Fibroblast of skin of abdomen (primary cell): ENCODE measurements around the gene DNAJC5G.
A peak's percentile ranks its signal among the peaks of the same experiment; 100 is the strongest.
"Not testable (repeated sequence)": the region's sequence is repeated elsewhere in the genome, so short reads cannot be mapped to it uniquely, and the experiment has no call there.

ENCODE experiments used
- DNase-seq: peaks from one replicate; pipeline ENCODE4 v3.0.0-alpha.2; 2013

DNAJC5G gene

DNA sequence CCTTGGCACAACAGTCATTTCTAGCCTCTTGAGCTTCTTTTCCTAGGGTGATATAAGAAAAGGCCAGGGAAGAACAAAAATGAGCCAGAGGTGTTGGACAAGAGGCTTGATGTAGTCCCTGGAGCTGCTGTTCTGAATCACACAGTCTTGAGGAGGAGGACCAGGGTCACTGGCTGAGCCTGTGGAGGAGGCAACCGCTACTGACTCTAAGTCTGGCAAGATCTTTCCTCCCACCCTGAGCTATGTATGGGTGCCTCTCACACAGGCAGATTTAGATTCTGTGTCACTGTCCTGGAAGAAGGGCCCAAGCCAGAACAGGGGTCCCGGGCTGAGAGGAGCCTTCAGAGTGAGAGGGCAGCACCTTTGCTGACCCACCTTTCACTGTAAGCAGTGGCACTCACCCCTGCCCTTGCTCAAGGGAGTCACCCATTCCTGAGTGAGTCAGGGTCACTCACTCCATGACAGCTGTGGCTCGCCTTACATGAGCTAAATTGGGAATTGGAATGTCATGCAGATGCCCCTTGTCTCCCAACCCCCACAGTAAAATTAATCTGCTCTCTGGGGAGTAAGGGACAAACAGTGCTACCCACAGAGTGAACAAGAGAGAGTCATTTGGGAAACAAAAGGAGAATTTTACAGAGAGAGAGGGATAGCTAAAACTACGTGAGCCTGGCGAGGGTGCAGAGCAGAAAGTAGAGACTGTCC lies 6.8 kb downstream of the DNAJC5G start, which contains the start of gene TRIM54:
Gene TRIM54, plus strand, starts transcription at position 575 of the 705 bp plus-strand sequence. CDS start 303 bp downstream, outside the sequence.
- no peak for DNase-seq

DNA sequence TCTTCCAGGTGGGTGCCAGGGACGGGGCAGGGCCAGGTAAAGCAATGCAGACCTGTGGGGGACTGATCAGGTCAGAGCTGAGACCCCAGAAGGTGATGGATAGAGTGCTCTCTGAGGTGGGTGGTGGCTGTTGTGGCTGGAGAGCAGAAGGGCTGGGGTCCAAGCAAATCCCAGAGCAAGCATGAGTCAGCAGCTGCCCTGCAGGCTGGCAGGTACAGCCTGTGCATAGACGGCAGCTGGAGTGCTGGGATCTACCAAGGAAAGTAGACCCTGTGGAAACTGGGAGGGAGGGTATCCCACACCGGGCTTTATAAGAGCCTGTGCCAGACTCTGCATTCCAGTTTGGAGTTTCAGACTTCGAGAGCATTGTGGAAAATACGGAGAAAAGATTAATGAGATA lies 7.7 kb downstream of the DNAJC5G start:
- no peak for DNase-seq

DNA sequence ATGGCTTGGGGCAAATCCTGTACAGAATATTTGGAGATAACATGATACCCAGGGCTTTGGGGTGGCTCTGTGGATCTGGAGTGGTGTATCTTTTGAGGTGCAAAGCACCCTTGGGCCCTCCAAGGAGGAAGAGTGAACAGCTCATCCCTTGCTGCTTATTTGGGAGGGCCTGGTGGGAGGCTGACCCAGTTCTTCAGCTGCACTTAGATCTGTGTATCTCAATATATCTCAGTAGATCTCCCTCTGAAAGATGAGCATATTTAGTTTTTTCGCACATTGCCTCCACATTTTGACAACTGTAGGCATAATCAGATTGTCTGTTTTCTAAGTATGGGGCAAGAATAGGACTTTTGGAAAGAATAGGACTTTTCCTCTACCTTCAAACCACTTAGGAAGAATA lies 9.8 kb downstream of the DNAJC5G start:
- DNase-seq: no peak

DNA sequence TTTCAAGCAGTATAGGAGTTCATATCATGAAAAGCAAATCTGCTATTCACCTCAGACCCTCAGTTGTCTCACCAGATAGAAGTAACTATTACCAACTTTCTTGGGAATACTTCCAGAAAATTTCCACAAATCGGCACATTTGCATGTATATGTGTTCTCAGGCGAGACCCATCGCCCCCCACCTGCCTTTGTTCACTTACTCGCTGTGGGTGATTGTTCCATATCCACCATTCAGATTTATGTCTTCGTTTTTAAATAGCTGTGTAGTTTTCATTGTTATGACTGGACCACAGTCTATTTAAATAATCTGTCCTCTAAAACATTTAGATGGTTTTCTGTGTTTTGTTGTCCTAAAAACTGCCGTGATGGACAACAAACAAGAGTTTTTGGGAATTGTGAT lies 10.2 kb downstream of the DNAJC5G start:
- DNase-seq: no peak

DNA sequence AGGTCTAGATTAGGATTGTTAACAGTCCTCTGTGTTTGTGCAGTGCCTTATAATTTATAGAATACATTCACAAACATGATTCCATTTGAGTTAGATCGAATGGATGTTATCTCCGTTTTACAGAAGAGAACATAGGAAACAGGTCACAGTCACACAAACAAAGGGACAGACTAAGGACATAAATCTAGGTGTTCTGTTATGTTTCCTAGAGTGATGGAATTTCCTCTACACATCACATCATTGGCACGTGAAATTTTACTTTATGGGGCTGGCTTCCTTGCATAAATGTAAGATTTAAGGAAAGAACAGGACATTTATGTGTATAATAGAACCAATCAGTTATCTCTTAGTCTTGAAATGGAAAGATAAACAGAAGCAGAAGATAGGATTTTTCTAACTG lies 13.4 kb downstream of the DNAJC5G start:
- no peak for DNase-seq

DNA sequence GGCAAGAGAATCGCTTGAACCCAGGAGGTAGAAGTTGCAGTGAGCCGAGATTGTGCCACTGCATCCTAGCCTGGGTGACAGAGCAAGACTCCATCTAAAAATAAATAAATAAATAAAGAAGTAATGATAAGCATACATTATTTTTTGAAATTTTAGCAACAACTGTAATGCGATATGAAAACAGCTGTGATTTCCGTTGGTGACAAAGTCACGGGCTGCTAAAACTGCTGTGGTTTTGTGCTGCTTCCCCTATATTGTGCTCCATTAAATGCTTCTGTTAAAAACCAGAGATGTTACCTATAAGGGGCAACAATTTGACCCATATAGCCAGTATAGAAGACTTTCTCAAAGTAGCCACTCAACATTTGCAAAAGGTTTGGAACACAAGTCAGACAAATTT lies 15.3 kb downstream of the DNAJC5G start:
- no peak for DNase-seq

DNA sequence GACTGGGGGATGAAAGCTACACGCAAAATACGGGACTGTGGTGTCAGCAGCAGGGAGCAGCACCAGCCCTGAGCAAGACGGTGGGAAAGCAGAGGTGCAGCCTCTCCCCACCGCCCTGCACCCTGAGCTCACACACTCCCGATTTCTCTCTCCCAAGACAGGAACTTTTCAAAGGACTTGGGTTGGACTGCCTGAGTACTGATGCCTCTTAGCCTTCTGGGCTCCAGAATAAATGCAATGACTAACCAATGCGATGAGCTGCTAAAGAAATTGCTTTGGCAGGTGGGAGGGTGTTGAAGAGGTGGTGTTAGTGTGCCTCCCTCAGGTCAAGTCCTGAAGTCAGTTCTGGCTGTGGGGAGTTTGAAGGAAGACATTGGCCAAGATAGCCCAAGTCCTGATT lies 16.6 kb downstream of the DNAJC5G start:
- DNase-seq: no peak

DNA sequence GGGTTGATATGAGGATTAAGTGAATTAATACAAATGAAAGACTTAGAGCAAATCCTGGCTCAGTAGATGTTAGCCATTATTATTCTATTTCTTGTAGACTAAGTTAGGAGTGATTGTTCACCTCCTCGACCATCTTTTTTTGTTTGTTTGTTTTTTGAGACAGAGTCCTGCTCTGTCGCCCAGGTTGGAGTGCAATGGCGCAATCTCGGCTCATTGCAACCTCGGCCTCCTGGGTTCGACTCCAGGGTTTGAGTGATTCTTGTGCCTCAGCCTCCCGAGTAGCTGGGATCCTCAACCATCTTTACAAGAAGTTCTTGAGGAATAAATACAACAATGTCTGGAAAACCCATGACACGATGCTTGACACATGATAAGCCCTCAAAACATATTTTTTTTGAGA lies 19.7 kb downstream of the DNAJC5G start:
- DNase-seq: no peak

DNA sequence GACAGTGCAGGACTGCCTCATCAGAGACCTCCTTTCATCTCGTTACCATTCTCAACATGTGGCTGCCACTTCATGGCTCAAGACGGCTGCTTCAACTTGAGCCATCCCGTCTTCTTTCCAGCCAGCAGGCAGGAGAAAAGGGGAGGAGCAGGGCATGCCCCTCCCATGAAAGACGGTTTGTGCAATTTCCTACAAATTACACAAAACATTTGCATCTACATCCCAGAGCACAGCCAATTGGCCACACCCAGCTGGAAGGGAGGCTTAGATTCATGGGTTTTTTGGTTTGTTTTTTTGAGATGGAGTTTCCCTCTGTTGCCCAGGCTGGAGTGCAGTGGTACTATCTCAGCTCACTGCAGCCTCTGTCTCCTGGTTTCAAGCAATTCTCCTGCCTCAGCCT lies 21.2 kb downstream of the DNAJC5G start:
- no peak for DNase-seq

DNA sequence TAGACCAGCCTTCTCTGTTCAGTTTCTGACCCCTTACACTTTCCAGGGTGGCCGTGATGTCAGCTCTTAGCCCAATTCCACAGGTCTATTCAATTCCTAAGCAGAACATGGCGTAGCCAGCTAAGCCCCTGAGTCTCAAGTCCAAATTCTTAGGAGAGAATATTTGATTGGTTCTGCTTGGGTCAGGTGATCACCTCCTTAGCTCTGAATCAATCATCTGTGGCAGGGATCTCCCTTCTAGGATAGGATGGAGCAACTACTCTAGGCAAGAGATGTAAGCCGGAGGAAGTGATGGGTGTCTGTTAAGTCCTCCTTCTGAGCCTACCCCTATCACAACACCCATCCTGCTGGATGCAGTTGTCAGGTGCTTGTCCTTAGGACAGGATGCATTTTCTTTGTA lies 22.0 kb downstream of the DNAJC5G start:
- DNase-seq: no peak

DNA sequence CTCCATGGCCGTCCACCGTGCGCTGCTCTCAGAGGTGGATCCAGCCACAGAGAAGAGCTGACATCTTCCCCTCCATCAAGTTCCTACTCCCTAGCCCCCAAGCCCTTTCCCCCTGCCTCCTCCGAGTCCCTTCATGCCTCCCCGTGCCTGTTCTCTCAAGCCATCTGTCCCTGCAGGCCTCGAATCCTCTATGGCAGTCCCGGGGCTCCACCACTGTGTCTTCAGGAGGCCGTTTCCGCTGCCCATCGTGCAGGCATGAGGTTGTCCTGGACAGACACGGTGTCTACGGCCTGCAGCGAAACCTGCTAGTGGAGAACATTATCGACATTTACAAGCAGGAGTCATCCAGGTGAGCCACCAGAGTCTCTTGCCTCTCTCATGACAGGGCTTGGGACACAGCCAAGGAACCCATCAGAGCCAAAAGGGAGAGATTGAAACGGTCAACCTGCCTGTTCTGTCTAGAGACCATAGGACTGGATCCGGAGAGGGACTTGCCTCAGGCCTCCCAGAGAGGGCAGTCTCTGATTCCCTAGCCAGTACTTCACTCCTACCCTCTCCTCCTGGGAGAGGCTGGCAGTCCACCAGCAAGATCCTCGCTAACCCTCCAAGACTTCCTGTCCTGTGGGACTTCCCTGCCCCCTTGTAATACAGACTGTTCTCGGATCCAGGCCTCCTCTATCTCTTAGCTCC lies 23.3 kb downstream of the DNAJC5G start:
- no peak for DNase-seq

DNA sequence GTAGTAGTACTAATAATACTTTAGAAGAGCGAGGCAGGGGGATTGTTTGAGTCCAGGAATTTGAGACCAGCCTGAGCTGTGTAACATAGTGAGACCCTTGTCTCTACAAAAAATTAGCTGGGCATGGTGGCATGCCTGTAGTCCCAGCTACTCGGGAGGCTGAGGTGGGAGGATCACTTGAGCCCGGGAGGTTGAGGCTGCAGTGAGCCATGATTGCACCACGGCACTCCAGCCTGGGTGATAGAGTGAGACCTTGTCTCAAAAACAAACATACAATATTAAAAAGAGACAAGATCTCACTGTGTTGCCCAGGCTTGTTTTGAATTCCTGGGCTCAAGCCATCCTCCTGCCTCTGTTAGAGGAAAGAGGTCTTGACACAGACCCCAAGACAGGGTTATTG lies 25.4 kb downstream of the DNAJC5G start:
- DNase-seq: not testable (repeated sequence)

DNA sequence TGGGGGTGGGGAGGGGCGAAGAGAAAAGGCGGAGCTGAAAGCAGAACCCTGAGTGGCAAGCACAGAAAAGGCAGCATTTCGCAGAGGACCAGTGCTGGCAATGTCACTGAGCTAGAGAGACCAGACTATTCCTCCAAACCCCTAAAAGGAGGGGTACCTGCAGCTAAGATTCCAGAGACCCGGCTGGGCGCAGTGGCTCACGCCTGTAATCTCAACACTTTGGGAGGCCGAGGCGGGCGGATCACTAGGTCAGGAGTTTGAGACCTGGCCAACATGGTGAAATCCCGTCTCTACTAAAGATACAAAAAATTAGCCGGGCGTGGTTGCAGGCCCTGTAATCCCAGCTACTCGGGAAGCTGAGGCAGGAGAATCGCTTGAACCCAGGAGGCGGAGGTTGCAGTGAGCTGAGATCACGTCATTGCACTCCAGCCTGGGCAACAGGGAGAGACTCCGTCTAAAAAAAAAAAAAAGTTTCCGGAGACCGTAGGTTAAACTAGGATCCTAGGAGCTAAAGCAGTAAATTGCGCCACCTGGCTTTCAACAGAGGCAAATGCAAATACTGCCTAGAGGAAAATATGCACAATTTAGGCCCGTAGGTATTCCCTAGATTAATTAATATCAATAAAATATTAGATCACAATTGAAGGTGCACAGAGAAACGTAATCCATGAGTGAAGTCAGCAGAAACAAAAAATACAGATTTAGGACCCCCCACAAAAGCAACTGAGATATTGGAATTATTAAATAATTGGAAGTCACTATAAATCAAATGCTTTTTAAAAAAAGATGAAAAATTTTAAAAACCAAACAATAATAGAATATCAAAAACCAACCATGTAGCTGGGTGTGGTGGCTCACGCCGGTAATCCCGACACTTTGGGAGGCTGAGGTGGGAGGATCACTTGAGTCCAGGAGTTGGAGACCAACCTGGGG lies 28.1 kb downstream of the DNAJC5G start:
- peak; percentile 67 for DNase-seq

DNA sequence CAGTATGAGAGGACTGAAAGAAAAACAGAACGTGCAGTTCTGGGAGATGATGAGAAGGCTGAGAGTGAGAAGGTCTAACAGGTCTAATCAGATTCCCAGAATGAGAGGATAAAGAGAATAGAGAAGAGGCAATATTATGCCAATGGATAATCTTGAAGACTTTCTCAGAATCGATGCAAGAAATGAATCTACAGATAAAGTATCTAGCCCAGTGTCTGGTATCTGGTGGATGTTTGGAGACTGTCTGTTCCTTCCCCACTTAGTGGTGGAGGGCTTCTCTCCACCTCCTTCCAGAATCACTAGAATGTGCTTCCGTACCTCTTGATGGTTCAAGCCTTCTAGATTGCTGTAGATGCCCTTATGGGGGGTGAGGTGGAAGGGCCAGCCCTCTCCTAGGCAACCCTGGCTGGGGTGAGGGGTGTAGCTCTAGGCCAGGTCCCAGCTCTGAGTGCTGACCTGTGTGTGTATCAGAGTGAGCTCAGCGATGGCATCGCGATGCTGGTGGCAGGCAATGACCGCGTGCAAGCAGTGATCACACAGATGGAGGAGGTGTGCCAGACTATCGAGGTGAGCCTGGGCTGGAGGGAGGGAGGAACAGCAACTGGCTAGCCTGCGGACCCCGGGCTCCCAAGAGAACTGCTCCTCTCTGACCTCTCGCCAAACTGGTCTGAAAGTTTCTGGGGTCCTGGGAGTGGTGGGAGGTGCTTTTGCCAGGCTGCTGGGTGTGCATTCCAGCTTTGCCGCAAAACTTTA lies 29.4 kb downstream of the DNAJC5G start:
- no peak for DNase-seq

DNA sequence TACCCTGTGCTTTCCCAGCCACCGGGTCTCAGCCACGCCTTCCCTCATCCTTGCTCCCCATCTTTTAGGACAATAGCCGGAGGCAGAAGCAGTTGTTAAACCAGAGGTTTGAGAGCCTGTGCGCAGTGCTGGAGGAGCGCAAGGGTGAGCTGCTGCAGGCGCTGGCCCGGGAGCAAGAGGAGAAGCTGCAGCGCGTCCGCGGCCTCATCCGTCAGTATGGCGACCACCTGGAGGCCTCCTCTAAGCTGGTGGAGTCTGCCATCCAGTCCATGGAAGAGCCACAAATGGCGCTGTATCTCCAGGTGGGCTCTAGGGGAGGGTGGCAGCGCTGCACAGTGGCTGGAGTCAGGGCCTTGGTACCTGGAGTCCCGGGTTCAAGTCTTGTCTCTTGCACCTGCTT lies 30.3 kb downstream of the DNAJC5G start:
- DNase-seq: no peak

DNA sequence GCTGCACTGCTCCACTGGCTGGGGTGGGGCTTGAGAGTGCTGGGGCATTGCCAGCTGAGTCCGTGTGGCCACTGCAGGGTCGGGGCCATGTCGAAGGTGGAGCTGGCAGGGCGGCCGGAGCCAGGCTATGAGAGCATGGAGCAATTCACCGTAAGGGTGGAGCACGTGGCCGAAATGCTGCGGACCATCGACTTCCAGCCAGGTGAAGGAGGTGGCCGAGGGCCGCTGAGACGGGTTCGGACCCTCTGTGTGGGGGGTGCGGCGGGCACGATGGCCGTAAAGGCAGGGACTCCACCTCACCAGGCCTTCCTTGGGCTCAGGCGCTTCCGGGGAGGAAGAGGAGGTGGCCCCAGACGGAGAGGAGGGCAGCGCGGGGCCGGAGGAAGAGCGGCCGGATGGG lies 30.9 kb downstream of the DNAJC5G start:
- no peak for DNase-seq

DNA sequence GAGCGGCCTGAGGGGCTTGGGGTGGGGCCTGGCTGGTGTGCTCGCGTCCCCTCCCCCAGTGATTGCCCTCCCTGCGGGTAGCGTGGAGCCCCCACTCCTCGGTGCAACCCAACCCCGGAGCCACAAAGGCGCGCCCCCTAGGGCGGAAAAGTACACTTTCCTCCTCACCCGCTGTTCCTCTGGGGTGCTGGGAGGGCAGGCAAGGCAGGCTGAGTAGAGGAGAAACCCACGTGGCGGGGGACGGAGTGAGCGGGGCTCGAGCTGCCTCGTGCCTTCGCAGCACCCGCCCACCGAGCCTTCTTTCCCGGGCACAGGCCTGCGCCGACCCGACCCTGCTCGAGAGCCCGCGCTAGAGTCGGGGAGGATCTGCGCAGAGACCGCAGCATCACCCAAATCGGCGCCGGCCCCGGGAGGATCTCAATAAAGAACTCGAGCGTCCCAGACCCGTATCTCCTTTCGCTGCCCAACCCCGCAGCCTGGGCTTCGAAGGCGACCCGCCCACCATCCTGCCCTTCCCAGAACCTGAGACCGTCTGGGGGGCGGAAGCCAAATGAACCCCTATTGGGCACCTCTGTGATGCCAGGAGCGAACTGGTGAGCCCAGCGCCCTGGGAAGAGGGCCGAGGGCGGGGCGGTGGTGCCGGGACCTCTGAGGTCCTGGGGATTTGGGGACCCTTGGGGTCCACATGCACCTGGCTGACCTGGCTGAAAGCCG lies 31.5 kb downstream of the DNAJC5G start:
- no peak for DNase-seq

DNA sequence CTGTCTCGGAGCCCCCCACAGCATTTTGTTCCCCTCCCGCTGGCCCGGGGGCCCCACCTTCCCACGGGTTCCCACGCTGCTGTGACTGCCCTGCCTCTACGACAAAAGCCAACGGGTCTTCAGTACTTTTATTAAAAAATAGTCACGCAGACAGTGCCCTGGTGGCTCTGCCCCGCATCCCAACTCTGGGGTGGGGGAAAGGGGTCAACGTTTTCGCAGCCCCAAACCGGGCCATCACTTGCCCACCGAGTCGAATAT lies 32.0 kb downstream of the DNAJC5G start:
- DNase-seq: no peak

DNA sequence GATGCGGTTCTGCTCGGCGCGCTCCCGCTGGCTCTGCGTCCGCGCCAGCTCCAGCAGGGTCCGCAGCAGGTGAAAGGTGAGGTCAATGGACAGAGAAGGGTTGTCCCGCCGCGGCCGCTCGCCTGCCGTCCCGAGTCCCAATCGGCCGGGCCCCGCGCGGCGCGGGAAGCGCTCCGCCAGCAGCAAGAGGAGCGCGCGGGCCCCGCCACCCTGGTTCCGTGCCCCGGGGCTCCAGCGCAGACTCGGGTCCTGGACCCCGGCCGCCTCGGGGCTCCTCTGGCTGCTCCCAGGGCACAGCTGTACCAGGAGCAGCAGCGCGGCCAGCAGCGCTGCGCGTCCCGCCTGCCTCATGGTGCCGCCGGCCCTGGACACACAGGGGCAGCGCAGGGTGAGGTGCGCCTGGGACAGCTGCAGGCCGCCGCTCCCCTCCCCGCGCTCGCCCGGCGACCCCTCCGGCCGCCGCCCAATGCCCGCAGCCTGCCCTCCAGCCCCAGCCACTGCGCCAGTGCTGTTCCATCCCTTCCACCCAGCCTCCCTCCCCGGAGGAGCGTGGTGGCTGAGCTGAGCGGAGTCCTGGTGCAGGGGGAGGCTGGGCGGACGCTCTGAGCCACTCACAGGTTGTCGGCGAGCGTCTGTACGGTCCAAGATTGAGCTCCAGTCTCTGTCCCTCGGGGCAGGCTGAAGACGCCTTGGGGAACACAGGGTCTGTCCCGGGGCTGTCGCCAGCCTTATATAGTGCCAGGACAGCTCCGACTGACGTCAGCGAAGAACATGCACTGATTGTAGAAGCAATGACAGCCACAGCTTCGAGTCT lies 32.5 kb downstream of the DNAJC5G start:
- no peak for DNase-seq

DNA sequence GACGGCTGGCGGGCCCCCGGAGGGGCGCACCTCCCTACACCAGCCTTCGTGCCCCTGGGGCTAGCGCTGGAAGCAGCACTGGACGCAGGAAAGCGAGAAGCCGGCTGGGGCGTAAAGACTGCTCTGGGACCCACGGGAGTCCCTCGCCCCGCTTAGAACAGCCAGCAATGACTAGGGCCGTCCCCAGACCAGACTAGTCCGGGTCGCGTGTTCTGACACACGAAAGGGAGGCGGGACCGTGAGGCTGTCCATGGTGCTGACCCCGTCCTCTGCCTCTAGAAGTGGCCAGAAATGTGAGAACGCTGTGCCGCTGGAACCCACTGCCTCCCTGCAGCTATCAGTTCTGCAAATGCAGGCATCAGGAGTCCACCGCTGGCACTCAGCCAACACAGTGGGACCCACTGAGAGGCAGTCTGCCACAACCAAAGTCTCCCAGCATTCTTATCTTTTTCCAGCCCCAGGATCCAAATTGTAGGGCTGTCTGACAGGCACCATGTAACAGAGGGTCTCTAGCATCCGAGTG lies 33.2 kb downstream of the DNAJC5G start, which contains the start of gene UCN:
Gene UCN, minus strand, starts transcription at position 87 of the 523 bp plus-strand sequence. CDS start 550 bp downstream, outside the sequence.
- DNase-seq: peak; percentile 29

DNA sequence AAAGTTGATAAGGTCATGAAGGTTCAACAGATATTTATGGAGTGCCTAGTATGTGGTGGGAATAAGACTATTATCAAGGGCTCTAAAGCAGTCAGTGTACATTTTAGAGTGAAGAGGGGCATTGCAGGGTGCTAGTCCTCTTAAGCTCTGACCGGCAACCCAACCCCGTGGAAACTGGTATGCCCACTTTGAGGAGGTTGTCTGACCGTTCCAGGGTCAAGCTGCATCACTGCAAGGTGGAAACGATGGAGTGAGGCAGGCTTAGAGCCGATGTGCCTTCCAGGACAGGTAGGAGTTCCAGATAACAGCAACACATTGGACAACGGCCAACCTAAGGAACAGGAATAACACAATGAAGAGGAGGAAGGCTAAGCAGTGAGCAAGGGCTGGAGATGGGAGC lies 34.4 kb downstream of the DNAJC5G start:
- no peak for DNase-seq
